HuH-7 (cell line): ENCODE measurements around the gene HELQ.
A peak's percentile ranks its signal among the peaks of the same experiment; 100 is the strongest.
"Not testable (repeated sequence)": the region's sequence is repeated elsewhere in the genome, so short reads cannot be mapped to it uniquely, and the experiment has no call there.

ENCODE experiments used
- DNase-seq: peaks from one replicate; pipeline ENCODE4 v3.0.0; 2011; ENCODE audit warnings: low spot score

The HELQ gene, protein sequence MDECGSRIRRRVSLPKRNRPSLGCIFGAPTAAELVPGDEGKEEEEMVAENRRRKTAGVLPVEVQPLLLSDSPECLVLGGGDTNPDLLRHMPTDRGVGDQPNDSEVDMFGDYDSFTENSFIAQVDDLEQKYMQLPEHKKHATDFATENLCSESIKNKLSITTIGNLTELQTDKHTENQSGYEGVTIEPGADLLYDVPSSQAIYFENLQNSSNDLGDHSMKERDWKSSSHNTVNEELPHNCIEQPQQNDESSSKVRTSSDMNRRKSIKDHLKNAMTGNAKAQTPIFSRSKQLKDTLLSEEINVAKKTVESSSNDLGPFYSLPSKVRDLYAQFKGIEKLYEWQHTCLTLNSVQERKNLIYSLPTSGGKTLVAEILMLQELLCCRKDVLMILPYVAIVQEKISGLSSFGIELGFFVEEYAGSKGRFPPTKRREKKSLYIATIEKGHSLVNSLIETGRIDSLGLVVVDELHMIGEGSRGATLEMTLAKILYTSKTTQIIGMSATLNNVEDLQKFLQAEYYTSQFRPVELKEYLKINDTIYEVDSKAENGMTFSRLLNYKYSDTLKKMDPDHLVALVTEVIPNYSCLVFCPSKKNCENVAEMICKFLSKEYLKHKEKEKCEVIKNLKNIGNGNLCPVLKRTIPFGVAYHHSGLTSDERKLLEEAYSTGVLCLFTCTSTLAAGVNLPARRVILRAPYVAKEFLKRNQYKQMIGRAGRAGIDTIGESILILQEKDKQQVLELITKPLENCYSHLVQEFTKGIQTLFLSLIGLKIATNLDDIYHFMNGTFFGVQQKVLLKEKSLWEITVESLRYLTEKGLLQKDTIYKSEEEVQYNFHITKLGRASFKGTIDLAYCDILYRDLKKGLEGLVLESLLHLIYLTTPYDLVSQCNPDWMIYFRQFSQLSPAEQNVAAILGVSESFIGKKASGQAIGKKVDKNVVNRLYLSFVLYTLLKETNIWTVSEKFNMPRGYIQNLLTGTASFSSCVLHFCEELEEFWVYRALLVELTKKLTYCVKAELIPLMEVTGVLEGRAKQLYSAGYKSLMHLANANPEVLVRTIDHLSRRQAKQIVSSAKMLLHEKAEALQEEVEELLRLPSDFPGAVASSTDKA

DNA sequence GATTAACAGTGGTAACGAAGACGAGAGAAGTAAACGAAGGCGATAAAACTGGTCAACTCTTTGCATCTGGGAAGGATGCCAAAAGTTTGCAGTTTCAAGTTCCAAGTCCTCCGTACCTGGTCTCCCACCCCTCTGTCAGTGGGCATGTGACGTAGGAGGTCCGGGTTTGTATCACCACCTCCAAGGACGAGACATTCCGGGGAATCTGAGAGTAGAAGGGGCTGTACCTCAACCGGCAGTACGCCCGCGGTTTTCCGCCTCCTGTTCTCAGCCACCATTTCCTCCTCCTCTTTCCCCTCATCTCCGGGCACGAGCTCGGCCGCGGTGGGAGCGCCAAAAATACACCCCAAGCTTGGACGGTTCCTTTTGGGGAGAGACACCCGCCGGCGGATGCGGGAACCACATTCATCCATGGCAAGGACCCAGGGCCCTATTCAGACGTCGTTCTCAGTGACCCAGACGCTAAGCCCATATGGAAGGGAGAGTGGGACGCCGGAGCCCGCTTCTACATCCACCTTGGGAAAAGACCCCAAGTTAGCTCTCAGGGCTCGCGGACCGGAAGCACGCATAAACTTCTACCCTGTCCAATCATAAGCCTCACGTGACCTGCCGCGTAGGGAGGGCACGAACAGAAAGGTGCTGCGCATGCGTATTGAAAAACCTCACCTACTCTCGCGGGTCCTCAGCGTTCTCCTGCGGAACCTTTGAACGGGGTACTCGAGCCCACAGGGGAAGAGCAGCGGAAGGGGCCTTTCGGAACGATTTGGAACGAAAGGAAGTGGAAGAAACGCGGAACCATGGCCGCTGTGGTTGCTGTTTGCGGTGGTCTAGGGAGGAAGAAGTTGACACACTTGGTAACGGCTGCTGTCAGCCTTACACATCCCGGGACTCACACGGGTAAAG, at the start of gene HELQ, which contains the start of gene MRPS18C:
Gene HELQ, minus strand, starts transcription at position 543 of the 903 bp plus-strand sequence. Its CDS starts 130 bp downstream, at position 413.
Gene MRPS18C, plus strand, starts transcription at position 778 of the 903 bp plus-strand sequence. Its CDS starts 20 bp downstream, at position 798.
- peak; percentile 74 for DNase-seq

DNA sequence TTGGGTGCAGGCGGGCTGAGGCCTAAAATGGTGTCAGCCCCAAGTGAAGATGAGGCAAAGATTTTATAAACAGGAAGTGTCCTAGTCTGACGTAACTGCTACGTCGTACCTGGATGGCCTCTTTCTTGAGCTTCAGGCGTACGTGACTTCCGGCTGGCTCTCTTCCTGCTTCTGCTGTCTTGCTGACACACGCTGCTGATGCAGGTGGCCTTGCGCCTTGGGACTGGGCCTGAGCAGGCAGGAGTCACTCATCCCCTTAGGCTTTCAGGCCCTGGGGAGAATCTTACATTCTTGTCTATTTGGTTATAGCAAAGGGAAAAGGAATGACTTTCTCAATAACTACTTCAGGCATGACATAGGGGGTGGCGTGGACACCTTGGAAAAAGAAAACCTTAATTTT, 49.4 kb upstream of the HELQ start:
- no peak for DNase-seq

DNA sequence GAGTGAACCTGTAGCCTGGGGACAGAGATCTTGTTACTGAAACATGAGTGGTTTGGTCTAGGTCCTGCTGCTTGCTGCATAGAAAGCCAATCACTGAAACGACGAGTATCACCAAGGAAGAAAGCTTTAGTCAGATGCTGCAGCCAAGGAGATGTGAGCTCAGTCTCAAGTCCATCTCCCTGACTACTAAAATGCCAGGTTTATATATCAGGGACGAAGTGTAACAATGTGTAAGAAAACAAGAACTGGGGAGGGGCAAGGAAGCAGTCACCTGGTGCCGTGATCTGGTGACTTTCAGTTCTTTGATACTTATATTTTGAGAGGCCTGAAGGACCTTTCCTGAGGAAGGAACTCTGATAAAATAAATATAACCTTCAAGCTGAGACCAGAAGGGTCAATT, 48.9 kb upstream of the HELQ start:
- DNase-seq, result no peak

DNA sequence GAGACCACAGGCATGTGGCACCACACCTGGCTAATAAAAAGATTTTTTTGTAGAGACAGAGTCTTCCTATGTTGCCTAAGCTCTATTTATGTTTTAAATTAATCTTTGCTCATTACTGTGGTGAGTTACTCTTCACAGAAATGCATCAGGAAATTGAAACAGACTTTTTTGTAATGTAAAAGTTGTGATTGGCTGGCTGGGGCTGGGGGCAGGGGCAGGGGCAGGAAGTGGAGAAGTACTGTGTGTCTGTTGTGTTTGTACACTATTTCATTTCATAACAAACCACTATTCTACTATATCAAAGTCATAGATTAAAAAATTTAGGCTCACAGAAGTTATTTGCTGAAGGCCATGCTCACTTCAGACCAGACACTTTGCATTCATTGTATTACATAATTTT, 48.4 kb upstream of the HELQ start:
- DNase-seq, result no peak

DNA sequence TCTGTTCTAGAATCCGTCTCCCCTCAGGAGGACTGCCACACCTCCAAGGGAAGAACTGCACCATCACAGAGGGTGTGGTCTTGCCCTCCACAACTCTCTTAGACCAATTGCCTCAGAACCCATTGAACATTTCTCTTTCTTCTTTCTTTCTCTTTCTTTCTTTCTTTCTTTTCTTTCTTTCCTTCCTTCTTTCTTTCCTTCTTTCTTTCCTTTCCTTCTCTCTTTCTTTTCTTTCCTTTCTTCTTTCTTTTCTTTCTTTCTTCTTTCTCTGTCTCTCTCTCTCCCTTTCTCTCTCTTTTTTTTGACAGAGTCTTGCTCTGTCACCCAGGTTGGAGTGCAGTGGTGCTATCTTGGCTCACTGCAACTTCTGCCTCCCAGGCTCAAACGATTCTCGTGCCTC, 46.0 kb upstream of the HELQ start:
- DNase-seq, result not testable (repeated sequence)

DNA sequence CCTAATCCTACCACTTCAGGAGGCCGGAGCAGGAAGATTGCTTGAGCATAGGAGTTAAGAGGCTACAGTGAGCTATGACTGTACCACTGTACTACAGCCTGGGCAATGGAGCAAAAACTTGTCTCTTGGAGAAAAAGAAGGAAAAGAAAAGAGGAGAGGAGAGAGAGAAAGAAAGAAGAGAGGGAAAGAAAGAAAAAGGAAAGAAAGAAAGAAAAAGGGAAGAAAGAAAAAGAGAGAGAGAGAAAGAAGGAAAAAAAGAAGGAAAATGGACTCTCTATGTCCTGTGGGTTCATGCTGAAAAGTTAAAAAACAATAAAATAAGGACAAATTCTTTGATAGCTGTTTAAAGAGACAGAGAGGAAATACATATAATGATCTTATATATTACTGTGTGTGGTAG, 42.6 kb upstream of the HELQ start:
- no peak for DNase-seq

DNA sequence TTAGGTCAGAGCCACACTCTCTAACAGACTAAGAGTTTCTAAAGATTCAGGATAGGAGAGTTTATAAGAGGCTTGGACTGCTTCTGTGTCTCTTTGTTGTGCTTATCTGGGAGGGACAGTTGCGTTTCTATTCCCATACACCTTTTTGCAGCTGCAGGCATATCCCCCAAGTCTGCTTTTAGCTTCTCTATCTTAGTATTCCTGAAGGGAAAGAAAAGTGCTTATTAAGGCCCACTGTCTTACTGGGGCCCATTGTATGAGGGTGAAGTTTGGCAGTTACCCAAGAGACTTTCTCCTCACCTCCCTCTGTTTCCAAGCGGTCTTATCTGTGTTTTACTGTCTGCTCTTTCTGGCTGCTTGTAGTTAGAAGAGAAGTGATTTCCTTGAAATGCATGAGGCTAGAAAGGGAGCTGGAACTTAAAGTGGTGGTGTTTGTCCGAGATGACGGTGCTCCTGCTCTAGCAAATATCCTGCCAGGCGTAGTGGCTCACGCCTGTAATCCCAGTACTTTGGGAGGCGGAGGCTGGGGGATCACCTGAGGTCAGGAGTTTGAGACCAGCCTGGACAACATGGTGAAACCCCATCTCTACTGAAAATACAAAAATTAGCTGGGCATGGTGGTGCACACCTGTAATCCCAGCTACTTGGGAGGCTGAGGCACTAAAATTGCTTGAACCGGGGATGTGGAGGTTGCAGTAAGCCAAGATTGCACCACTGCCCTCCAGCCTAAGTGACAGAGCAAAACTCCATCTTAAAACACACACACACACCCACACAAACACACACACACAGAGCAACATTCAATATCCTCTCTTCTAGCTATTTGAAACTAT, 40.7 kb upstream of the HELQ start:
- not testable (repeated sequence) for DNase-seq

DNA sequence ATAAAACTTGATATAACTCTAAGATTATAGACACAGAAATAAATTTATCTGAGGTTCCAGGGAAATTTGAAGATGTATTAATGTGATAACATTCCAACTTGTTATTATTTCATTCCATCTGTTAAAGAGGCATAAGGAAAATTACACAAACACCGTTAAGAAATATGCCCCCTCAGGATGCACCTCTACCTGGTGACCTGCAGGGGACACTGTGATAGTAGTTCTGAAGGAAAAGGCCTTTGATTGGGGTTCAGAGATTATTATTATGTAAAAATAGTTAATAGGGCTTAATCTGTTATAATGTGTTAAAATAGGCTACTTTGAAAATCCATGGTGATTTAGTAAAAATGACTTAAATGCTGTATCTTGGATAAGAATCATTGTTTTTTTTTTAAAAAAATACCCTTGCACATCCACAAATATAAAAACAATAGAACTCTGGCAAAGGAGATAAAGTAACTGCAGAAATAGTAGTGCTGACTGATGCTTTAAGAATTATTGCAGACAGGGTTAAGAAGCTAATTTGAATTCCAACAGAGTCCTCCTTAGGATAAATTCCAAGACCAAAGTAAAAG, 35.3 kb upstream of the HELQ start:
- peak; percentile 51 for DNase-seq

DNA sequence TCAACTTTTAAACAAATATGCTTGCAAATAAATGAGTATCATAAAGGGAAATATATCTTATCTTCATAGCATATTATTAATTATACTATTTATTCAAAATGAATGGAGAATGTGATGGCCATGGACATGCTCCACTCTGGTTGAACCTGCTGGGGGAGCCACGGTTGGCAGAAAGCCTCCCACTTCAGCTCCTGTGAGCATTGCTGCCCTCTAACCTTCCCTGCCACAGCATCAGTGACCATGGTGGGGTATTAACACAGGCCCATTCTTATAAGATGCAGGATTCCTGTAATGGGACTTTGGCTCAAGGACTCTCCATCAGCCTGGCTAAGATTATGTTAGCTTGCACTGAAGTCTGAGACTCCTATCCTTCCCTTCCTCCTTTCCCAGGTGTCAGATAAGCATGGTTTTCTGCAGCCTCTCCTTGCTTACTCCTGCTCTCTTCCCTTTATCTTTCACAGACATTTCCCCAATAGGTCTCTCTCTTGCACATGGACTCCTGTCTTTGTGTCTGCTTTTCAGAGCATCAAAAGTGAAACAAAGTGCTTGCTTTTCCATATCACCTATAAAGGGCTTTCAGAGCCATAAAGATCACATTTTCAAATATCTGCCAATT, 34.2 kb upstream of the HELQ start:
- DNase-seq, result peak; percentile 9

DNA sequence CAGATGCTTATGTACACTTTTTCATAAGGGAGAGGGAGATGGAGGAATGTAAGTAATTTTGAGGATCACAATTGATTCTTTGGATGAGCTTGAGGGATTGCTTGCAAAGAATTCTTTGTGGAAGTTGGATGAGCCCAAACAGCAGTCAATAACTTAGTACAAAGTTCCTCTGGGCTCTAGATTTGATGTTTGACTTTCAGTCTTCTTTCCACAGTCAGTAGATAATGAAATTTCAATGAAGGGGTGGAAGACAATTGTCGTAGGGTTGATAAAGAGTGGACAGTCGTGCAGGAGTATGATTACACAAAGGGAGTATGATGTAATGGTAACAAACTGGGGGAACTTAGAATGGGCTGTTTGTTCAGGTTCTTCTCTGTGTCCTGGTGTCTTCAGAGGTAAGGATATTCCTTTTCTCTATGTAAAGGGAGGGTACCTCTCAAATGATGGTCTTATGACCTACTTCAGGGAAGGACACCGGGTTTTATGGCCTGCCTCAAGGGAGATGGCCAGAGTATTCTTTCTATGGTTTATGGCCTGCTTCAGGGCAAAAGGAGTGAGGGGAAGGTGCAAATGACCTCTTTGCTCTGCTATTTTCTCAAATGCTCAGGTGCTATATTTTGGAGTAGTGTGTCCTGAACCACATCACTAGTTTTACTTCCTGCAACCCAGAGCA, 31.0 kb upstream of the HELQ start:
- DNase-seq, result no peak

DNA sequence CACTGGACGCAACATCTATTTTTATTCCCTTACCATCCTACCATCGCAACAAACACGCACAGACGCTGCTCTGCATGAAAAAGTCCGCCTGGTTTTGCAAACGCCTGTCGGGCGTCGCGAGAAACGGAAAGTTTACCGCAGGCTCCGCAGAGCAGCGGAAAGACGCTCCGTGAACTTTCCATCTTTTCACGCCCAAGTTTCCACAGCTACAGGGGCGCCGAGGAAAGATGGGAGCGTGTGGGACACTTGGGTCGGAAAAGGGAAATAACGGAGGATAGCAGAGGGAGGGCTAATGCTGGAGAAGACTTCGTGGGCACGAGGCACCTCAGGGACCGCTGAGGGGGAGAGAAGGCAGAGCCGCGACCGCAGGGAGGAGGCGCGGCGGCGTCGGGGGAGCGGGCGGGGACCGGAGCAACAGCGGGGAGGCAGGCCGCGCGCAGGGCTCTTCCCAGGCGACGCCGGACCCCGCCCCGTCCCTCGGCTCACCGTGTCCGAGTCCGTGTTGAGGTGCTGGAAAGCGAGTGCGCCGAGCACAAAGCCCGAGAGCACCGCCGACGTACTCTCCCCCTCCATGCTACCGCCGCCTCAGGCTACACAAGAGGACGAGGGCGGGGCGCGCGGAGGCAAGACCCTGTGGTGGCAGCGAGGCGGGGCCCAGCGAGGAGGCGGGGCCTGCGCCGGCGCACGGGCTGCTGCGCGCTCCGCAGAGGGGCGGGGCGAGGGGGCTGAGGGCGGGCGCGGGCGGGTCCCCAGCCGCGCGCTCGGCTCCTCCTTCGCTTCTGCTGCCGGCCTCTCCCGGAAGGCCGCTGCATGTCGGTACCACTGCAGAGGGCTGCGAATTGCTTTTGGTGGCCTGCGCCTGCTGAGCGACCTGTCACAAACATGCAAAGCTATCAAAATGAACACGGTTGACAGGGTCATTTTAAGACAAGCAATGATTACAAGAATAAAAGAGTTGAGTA, 29.2 kb upstream of the HELQ start, which contains the start of gene ABRAXAS1:
Gene ABRAXAS1, minus strand, starts transcription at position 601 of the 962 bp plus-strand sequence. Its CDS starts 28 bp downstream, at position 573.
- peak; percentile 77 for DNase-seq

DNA sequence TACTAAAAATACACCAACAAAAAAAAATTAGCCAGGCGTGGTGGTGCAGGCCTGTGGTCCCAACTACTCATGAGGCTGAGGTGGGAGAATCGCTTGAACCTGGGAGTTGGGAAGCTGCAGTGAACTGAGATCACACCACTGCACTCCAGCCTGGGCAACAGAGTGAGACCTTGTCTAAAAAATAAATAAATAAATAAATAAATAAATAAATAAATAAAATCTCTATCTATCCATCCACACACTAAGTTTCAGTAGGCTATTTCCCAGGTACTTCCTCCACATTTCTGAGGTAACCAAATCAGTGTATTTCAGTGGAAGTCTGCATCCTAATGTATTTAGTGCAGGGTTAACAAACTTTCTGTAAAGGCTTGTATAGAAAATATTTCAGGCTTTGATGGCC, 18.3 kb upstream of the HELQ start:
- no peak for DNase-seq

DNA sequence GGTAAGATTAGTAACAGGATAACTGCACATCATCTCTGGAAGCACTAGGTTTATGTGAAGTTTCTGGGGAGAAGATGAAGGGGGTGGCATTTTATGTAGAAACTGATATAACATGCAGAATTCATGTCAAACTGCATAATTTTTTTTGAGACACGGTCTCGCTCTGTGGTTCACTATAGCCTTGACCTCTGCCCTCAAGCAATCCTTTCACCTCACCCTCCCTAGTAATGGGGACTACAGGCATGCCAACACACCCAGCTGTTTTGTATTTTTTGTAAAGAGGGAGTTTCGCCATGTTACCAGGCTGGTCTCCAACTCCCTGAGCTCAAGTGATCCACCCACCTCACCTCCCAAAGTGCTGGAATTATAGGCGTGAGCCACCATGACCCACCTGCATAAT, 17.8 kb upstream of the HELQ start:
- no peak for DNase-seq

DNA sequence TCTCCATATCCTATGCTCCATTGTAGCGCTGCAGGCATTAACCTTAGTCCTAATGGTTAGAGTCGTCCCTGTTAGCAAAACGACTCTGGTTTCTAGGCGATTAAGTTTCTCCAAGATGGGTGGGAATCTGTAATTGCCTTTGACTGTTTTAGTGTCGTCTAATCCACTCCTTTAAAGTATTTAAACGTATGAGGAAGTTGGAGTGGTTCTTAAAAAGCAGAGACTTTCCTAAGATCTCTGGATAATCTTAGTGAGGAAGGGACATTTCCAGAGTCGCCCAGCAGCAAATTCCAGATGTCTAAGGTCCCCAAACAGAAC, 520 bp upstream of the HELQ start:
- DNase-seq, result no peak

DNA sequence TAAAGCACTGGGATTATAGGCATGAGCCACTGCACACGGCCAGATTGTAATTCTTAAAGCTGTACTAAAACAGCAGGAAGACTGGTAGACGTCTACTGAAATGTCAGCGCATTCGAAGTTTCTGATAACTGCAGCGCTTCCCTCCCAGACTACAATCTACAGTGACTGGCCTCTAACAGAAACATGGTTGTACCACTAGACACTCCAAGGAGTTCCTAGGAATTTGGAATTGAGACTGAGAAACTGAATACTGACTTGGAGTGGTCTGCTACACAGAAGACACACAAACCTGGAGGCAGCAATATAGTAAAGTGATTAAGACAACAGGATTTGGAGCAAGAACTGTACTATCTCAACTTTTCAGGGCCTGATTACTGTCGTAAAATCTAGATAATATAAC, 937 bp downstream of the HELQ start:
- no peak for DNase-seq

DNA sequence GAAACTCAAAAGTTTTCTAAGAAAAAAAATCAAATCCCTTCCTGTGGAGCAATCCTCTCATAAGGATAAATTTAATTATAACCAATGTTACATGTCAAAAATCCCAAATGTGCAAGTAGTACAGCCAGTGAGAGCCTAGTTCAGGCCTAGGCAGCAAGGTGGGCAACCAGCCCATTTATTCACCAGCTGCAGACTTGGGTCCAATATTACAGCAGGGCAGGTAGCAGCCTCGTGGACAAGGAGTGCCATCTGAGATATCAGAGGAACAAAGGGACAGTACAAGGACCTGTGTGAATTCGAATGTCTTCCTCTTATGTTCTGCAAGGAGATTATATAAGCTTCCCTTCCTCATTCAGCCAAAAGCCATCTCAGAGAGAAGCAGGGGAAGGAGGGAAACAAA, 6.6 kb downstream of the HELQ start:
- no peak for DNase-seq

DNA sequence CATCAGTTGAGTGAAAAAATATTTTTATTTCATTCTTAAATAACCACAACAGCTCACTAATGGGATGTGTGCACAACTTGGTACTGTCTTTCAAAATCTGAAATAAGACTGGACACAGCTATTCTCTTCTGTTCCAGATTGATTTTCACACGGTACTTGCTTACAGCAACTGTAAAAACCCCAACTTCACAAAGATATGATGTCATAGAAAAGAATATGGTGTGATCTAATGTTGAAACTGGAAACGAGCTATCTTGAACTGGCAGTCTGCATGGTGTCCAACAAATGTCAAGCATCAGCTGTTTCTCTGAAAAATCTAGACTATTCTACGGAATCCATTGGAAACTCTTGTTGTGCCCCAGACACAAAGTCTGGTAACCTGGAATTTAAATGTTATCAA, 14.7 kb downstream of the HELQ start:
- DNase-seq, result no peak
